ENCODE results near the gene EXT2.

Gene EXT2

DNA sequence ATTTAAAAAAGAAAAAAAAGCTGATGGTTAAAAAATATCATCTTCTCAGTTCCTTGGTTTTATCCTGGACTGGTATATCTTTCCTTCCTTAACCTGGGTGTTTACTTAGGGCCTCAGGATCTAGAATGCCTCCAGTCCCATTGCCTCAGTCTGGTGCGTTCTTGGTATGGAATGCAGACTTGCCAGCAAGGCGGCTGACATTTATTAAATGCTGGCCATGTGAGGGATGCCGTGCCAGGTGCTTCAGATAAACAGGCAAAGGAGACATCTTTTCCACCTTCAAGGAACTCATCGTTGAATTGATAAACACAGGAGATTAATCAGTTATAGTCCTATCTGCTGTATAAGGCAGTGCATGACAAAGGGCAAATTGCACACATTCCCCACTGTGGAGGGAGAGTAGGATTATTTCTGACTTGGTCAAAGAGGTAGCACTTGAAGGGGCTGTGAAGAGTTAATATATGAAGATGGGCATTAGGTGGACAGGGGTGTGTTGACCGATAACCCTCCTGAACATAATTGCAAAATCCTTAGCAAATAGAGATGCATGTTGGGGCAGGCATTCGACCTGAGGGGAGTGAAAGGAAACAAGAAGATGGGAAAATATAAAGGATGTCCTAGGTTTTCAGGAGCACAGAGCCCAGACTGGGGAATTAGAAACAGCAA, 160.1 kb downstream of the EXT2 start:
- CTCF ChIA-PET, result no interaction called here
- TF ChIP-seq TARDBP (IDR thresholded peaks at IDR 0.05) (no peak), CTBP1 (IDR thresholded peaks at IDR 0.05; ENCODE audit: borderline replicate concordance) (no peak), SUZ12 (IDR thresholded peaks at IDR 0.05) (no peak), ELF4 (IDR thresholded peaks at IDR 0.05) (no peak), FOXA1 (IDR thresholded peaks at IDR 0.05) (no peak), FOXM1 (IDR thresholded peaks at IDR 0.05; ENCODE audit: borderline replicate concordance) (no peak), L3MBTL2 (conservative IDR thresholded peaks at IDR 0.05) (no peak), SP1 (IDR thresholded peaks at IDR 0.05) (no peak), ZNF384 (IDR thresholded peaks at IDR 0.05) (no peak)
- POLR2A ChIA-PET, result no interaction called here
- DNase-seq (ENCODE audit: extremely low spot score), result no peak

DNA sequence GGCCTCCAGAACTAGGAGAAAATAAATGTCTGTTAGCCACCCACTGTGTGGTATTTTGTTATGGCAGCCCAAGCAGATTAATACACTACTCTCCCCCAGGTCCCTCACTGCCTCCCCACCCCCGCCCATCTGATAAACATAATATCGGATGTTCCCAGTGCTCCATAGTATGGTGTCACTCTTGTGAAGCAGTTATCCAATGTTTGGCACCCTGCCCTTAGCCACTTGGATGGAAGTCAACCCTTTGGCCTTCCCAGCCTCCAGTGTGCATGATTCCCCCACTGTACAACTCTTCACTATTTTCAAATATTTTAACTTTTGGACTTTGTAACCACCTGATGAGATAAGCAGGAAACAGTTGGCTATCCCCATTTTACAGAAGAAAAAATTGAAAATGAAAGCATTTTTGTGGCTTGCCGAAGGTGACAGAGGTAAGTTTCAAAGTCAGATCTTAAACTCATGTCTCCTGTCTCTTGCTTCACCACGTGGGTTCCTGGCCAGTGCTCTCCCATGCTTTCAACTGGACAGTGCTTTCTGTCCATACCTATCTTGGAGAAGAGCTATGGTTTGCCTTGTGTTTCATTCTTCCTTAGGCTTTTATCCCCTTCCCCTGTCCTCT, 161.3 kb downstream of the EXT2 start:
- CTCF ChIA-PET, result no interaction called here
- POLR2A ChIA-PET, result interaction anchor here (1.0 kb wide), 1 partner anchor 10 kb away, joined by 4 read pairs; no protein-coding TSS in a partner anchor
- TF ChIP-seq BHLHE40 (IDR thresholded peaks at IDR 0.05; ENCODE audit: borderline replicate concordance) (no peak), L3MBTL2 (conservative IDR thresholded peaks at IDR 0.05) (no peak), ELF4 (IDR thresholded peaks at IDR 0.05) (no peak), ZNF384 (IDR thresholded peaks at IDR 0.05) (no peak), ARNT (IDR thresholded peaks at IDR 0.05) (no peak), NFRKB (IDR thresholded peaks at IDR 0.05) (no peak), FOXK2 (IDR thresholded peaks at IDR 0.05) (no peak), SUZ12 (IDR thresholded peaks at IDR 0.05) (no peak), FOXM1 (IDR thresholded peaks at IDR 0.05; ENCODE audit: borderline replicate concordance) (no peak), LEF1 (IDR thresholded peaks at IDR 0.05; ENCODE audit: borderline replicate concordance) (no peak), HDGF (IDR thresholded peaks at IDR 0.05; ENCODE audit: borderline replicate concordance) (no peak), TARDBP (IDR thresholded peaks at IDR 0.05) (no peak), FOXA1 (IDR thresholded peaks at IDR 0.05) (no peak), CTBP1 (IDR thresholded peaks at IDR 0.05; ENCODE audit: borderline replicate concordance) (no peak), SP1 (IDR thresholded peaks at IDR 0.05) (no peak)
- TF ChIP-seq, protein P1, sequence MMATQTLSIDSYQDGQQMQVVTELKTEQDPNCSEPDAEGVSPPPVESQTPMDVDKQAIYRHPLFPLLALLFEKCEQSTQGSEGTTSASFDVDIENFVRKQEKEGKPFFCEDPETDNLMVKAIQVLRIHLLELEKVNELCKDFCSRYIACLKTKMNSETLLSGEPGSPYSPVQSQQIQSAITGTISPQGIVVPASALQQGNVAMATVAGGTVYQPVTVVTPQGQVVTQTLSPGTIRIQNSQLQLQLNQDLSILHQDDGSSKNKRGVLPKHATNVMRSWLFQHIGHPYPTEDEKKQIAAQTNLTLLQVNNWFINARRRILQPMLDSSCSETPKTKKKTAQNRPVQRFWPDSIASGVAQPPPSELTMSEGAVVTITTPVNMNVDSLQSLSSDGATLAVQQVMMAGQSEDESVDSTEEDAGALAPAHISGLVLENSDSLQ (IDR thresholded peaks at IDR 0.05), result no peak
- DNase-seq (ENCODE audit: extremely low spot score), result no peak

DNA sequence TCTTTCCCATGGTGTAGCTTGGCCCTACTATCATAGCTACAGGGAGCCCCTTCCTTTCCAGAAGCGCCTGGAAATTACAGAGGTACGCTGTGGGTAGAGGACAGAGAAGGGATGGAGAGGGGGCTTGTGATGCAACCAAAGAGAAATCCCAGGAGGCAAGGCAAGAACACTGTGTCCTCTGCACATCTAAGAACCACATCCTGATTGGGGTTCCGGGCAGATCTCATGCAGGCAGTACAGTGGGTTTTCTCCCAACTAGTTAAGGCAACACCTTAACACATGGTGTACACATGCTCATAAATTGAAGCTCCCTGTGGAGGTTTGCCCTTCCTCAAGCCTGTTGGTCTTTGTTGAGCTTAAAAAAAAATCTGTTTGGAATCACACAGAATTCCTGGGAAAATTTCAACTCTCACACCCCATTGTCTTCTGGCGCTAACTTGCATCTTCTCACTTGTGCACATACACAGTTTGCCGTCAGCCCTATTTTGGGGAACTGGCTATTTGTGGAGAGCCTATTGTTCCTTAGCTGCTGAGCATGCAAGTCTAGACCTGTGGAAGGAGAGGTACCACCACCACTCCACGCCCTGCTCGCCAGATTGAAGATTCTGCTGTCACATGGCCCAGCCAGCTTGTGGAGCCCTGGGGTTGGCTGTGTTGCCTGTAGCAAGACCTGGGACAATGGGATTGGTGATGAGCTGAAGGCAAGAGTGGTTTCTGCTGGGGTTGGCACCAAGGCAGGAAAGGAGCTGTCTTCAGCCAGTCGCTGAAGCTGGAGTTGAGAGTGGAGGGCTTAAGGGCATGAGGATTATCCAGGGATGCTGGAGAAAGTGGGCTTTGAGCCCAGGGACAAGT, 162.1 kb downstream of the EXT2 start:
- DNase-seq (ENCODE audit: extremely low spot score), result no peak
- CTCF ChIA-PET, result interaction anchor here (1.0 to 1.1 kb wide), 2 partner anchors 163 to 280 kb away, joined by 3 read pairs; partner anchors contain the start of gene EXT2
- TF ChIP-seq ELF4 (IDR thresholded peaks at IDR 0.05), result no peak
- TF ChIP-seq LEF1 (IDR thresholded peaks at IDR 0.05; ENCODE audit: borderline replicate concordance), result no peak
- no peak for TF ChIP-seq SP1 (IDR thresholded peaks at IDR 0.05)
- TF ChIP-seq ZNF384 (IDR thresholded peaks at IDR 0.05), result no peak
- TF ChIP-seq FOXA1 (IDR thresholded peaks at IDR 0.05), result no peak
- TF ChIP-seq SUZ12 (IDR thresholded peaks at IDR 0.05), result no peak
- TF ChIP-seq TARDBP (IDR thresholded peaks at IDR 0.05), result no peak
- TF ChIP-seq CTBP1 (IDR thresholded peaks at IDR 0.05; ENCODE audit: borderline replicate concordance), result no peak
- TF ChIP-seq HDGF (IDR thresholded peaks at IDR 0.05; ENCODE audit: borderline replicate concordance), result no peak
- TF ChIP-seq FOXK2 (IDR thresholded peaks at IDR 0.05), result no peak
- TF ChIP-seq ARNT (IDR thresholded peaks at IDR 0.05), result no peak
- no peak for TF ChIP-seq NFRKB (IDR thresholded peaks at IDR 0.05)
- no peak for TF ChIP-seq BHLHE40 (IDR thresholded peaks at IDR 0.05; ENCODE audit: borderline replicate concordance)
- TF ChIP-seq, protein P1 (IDR thresholded peaks at IDR 0.05), result no peak
- no peak for TF ChIP-seq FOXM1 (IDR thresholded peaks at IDR 0.05; ENCODE audit: borderline replicate concordance)
- TF ChIP-seq L3MBTL2 (conservative IDR thresholded peaks at IDR 0.05), result no peak
- POLR2A ChIA-PET, result interaction anchor here (1.0 kb wide), 1 partner anchor 10 kb away, joined by 4 read pairs; no protein-coding TSS in a partner anchor

DNA sequence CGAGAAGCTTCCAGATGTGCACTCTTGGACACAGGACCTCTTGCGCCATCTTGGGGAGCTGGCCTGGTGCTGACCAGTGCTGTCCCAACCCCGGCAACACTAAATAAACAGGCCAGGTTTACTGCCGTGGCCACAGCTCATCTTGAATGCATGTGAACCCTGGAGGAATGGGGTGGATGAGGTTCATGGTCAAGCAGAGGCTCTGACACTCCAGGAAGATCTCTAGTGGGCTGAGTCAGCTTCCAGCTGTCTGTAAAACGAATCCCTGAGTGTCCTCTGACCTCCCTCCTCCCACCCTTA, 162.7 kb downstream of the EXT2 start:
- ChIA-PET POLR2A (no interaction called here), CTCF (interaction anchor here (1.0 to 1.1 kb wide), 2 partner anchors 163 to 279 kb away, joined by 3 read pairs; partner anchors contain the start of gene EXT2)
- TF ChIP-seq ELF4 (IDR thresholded peaks at IDR 0.05) (no peak), SP1 (IDR thresholded peaks at IDR 0.05) (no peak), ZNF384 (IDR thresholded peaks at IDR 0.05) (no peak), FOXM1 (IDR thresholded peaks at IDR 0.05; ENCODE audit: borderline replicate concordance) (no peak), BHLHE40 (IDR thresholded peaks at IDR 0.05; ENCODE audit: borderline replicate concordance) (no peak), SUZ12 (IDR thresholded peaks at IDR 0.05) (no peak), NFRKB (IDR thresholded peaks at IDR 0.05) (no peak), CTBP1 (IDR thresholded peaks at IDR 0.05; ENCODE audit: borderline replicate concordance) (no peak), LEF1 (IDR thresholded peaks at IDR 0.05; ENCODE audit: borderline replicate concordance) (no peak), TARDBP (IDR thresholded peaks at IDR 0.05) (no peak), ARNT (IDR thresholded peaks at IDR 0.05) (no peak), FOXA1 (IDR thresholded peaks at IDR 0.05) (no peak), FOXK2 (IDR thresholded peaks at IDR 0.05) (no peak), L3MBTL2 (conservative IDR thresholded peaks at IDR 0.05) (no peak), HDGF (IDR thresholded peaks at IDR 0.05; ENCODE audit: borderline replicate concordance) (no peak)
- TF ChIP-seq, protein P1 (IDR thresholded peaks at IDR 0.05), result no peak
- no peak for DNase-seq (ENCODE audit: extremely low spot score)

Data from HEK293T (cell line).